Adrenal gland (tissue), 5 donors: ENCODE results near the gene SLC16A10.

Experiments
- POLR2A ChIP-seq, 2 donors: fragments of 450-650 bp; IDR thresholded peaks; one replicate each; pipeline ENCODE4 v1.6.1; 2017; ENCODE audit warnings: antibody characterized with exemption in 2 of 2, mild to moderate bottlenecking in 2 of 2, moderate library complexity in 1 of 2
- TF ChIP-seq, protein P1 (sequence below), 6 experiments: fragments of 450-650 bp in 4 of 6; fragments of 200-600 bp in 2 of 6; sonication (generic) in 1 of 6; IDR thresholded peaks; 1 replicate in 5 of 6; 2 replicates in 1 of 6; pipeline versions ENCODE4 v1.5.1 to v1.8.0; 2016 to 2021; ENCODE audit warnings: antibody characterized with exemption in 6 of 6, mild to moderate bottlenecking in 2 of 6, moderate library complexity in 1 of 6
- donor health status: DM: no; HTN: no; CAD: no.

DNA sequence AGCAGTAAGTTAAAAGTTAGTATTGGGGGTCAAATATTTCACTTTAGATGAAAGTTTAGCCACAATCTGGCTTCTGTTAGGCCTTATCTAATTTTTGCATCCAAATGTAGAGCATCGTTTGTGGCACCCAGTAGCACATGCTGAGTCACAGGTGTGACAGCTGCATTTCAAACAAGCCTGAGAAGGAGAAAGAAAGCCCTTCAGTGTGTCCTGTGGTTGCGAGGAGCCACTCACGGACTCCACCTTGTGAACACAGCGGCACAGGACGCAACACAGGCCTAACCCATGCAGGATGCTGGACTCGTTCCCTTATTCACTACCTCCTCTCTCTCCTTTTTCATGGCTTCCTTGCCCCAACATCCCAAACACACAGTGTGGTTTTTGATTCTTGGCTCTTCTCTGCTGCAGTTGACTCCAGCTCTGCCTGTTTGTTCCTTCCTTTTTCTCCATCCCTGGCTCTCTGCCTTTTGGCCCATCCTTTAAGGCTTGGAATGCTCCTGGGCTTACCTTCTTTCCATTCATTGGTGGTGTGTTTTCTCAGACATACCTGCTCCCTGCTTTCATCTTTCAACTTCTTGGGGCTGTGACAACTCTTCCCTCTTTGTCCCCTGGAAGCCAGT is 124.2 kb downstream of the SLC16A10 start:
- TF ChIP-seq, protein P1, sequence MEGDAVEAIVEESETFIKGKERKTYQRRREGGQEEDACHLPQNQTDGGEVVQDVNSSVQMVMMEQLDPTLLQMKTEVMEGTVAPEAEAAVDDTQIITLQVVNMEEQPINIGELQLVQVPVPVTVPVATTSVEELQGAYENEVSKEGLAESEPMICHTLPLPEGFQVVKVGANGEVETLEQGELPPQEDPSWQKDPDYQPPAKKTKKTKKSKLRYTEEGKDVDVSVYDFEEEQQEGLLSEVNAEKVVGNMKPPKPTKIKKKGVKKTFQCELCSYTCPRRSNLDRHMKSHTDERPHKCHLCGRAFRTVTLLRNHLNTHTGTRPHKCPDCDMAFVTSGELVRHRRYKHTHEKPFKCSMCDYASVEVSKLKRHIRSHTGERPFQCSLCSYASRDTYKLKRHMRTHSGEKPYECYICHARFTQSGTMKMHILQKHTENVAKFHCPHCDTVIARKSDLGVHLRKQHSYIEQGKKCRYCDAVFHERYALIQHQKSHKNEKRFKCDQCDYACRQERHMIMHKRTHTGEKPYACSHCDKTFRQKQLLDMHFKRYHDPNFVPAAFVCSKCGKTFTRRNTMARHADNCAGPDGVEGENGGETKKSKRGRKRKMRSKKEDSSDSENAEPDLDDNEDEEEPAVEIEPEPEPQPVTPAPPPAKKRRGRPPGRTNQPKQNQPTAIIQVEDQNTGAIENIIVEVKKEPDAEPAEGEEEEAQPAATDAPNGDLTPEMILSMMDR (IDR thresholded peaks at IDR 0.05) = no peak
- TF ChIP-seq POLR2A (IDR thresholded peaks at IDR 0.05) = no peak
